Measurements from ENCODE around the gene CEP97. TPM values are rescaled to one million over a fixed set of nuclear protein-coding genes. Genes with fewer than 3 reads are reported as not detected.

The CEP97 gene
- total RNA-seq, 4 donors from 2014 or later = 6.2 to 10.0 (median 6.9) TPM

DNA sequence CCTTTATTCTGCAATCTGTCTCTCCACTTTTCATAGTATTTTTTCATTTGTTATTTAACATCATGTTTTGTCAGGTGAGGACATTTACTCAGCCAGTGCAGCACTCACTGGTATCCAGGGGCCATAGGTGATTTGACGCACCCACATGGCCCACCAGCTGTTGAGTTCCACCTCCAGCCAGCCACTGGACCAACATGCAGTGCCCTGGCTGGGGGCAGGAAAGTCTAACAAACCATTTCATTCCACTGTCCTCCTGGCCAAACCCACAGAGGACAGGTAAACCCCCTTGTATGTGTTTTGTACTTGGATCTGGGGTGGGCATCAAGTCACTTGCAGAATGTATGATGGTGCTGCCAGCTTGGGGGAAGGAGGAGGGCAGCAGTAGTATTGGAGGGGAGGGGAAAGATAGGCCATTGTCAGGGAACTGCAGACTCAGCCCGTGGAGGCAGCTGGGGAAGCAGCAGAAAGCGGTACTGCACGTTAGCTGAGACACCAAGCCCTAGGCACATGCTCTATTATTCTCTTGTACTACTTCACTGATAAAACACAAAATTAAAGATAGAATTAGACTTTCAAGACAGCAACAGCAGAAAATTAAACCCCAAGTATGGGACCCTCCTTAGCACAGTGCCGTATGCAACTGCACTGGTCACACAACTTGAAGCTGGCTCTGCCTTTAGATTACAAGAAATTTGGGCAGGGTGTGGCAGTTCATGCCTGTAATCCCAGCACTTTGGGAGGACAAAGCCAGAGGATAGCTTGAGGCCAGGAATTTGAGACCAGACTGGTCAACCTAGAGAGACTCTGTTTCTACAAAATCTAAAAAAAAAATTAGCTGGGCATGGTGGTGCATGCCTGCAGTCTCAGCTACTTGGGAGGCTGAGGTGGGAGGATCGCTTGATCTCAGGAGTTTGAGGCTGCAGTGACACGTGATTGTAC is 22.4 kb upstream of the CEP97 start:
- TF ChIP-seq, protein P1, sequence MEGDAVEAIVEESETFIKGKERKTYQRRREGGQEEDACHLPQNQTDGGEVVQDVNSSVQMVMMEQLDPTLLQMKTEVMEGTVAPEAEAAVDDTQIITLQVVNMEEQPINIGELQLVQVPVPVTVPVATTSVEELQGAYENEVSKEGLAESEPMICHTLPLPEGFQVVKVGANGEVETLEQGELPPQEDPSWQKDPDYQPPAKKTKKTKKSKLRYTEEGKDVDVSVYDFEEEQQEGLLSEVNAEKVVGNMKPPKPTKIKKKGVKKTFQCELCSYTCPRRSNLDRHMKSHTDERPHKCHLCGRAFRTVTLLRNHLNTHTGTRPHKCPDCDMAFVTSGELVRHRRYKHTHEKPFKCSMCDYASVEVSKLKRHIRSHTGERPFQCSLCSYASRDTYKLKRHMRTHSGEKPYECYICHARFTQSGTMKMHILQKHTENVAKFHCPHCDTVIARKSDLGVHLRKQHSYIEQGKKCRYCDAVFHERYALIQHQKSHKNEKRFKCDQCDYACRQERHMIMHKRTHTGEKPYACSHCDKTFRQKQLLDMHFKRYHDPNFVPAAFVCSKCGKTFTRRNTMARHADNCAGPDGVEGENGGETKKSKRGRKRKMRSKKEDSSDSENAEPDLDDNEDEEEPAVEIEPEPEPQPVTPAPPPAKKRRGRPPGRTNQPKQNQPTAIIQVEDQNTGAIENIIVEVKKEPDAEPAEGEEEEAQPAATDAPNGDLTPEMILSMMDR (IDR thresholded peaks at IDR 0.05; ENCODE audit: low read depth) = no peak

DNA sequence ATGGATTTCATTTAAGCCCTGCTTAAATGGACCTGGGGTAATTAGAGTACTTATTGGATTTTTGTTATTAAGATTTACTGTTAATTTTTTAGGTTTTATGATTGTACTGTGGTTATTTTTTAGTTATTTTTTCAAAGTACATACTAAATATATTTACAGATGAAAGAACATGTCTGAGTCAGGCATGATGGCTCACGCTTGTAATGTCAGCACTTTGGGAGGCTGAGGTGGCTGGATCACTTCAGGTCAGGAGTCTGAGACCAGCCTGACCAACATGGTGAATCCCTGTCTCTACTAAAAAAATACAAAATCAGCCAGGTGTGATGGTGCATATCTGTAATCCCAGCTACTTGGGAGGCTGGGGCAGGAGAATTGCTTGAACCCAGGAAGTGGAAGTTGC is 21.7 kb upstream of the CEP97 start:
- TF ChIP-seq, protein P1 (IDR thresholded peaks at IDR 0.05; ENCODE audit: low read depth) = no peak

DNA sequence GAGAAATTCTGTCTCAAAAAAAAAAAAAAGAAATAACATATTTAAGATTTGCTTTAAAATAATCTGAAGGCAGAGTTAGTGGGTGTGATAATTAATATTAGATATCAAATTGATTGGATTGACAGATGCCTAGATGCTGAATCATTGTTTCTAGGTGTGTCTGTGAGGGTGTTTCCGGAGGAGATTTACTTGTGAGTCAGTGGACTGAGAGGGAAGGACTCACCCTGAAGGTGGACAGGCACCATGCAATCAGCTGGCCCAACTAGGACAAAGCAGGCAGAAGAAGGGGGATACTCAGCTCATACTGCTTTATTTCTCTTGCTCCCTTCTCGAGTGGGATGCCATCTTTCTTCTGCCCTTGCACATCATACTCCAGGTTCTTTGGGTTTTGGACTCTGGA is 21.2 kb upstream of the CEP97 start:
- TF ChIP-seq, protein P1 (IDR thresholded peaks at IDR 0.05; ENCODE audit: low read depth) = no peak

DNA sequence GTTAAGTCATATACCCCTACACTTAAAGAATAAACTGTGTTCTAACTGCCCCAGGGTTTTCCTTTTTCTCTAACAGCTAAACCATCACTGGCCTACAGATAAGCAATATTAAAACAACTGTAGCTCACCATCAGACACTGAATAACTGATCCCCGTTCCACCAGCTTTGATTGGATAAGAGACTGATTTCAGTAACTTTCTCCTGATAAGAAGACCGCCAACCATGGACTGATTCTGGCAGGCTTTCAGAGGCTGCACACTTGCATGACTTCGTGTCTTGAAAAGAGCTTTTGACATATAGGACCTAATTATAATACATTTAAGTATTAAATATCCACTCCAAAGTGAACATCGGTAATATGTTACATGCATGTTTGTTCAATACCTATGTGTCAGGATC is 15.3 kb upstream of the CEP97 start:
- TF ChIP-seq, protein P1 (IDR thresholded peaks at IDR 0.05; ENCODE audit: low read depth) = no peak

DNA sequence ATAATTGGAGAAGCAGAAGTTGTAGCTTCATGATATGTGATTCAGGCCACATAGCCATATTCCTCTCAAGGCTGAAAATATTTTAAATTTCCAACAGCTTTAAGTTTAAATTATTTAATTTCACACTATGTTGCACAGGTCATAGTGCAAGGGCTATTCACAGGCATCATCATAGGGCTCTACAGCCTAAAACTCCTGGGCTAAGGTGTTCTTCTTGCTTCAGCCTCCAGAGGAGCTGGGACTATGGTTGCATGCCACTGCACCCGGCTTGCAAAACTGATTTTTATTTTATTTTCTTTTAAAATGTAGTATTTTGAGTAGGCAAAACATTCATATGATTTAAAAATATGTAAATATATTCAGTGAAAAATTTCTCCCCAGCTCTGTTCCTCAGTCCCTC is 6.0 kb upstream of the CEP97 start:
- TF ChIP-seq, protein P1 (IDR thresholded peaks at IDR 0.05; ENCODE audit: low read depth) = no peak

DNA sequence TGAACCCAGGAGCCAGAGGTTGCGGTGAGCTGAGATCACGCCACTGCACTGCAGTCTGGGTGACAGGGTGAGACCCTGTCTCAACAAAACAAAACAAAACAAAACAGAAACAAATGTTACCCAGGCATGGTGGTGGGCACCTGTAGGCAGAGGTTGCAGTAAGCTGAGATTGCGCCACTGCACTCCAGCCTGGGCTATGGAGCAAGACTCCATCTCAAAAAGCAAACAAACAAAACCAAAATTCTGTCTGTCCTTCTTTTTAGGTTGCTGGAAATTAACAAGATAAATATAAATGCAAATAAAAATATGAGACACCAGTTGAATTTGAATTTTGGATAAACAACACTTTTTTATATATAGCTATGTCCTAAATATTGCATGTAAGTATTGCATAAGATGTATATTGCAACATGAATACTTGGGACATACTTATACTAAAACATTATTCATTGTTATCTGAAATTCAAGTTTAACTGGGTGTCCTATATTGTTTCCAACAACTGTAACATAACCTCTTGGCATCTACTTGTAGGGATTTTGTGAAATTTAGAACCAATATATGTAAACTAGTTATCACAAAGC is 4.7 kb upstream of the CEP97 start:
- TF ChIP-seq, protein P1 (IDR thresholded peaks at IDR 0.05; ENCODE audit: low read depth) = no peak

Data from subcutaneous adipose tissue (tissue), 4 donors.